ENCODE data around the gene TDG. TPM values are rescaled to one million over a fixed set of nuclear protein-coding genes. Genes with fewer than 3 reads are reported as not detected.

Gene TDG
- total RNA-seq, 1 experiment from 2014 or later = 38.2 TPM

DNA sequence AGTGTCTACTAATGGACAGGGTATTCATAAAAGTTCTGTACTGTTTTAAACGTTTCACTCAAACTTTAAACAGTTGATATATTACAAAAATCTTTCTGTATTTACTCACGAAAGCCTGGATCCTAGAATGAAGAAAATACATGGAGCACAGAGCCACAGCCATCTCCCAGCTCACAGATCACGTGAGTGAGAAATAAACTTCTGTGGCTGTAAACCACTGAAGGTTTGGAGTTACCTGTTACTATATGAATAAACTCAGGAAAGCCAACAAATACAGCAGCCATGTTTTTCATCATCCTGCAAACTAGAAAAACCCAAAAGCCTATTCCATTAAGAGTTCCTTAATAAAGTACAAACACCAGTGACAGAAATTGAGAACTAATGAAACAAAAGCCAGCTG lies 867 bp upstream of the TDG start:
- peaks cover 21% of the 10 kb centered on the region for H3K4me1 ChIP-seq (ENCODE audit: control insufficient read depth, insufficient read depth, low read length)
- intact Hi-C loops (cut with micrococcal nuclease; ENCODE audit: unreplicated experiment) = no loop called here
- TF ChIP-seq SIN3A (IDR thresholded peaks at IDR 0.05; ENCODE audit: borderline replicate concordance, insufficient read depth, low read depth, low read length) = no peak
- TF ChIP-seq, protein P1, sequence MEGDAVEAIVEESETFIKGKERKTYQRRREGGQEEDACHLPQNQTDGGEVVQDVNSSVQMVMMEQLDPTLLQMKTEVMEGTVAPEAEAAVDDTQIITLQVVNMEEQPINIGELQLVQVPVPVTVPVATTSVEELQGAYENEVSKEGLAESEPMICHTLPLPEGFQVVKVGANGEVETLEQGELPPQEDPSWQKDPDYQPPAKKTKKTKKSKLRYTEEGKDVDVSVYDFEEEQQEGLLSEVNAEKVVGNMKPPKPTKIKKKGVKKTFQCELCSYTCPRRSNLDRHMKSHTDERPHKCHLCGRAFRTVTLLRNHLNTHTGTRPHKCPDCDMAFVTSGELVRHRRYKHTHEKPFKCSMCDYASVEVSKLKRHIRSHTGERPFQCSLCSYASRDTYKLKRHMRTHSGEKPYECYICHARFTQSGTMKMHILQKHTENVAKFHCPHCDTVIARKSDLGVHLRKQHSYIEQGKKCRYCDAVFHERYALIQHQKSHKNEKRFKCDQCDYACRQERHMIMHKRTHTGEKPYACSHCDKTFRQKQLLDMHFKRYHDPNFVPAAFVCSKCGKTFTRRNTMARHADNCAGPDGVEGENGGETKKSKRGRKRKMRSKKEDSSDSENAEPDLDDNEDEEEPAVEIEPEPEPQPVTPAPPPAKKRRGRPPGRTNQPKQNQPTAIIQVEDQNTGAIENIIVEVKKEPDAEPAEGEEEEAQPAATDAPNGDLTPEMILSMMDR (IDR thresholded peaks at IDR 0.05) = no peak
- TF ChIP-seq TCF7L2 (IDR thresholded peaks at IDR 0.05; ENCODE audit: low read depth, low read length) = no peak
- peak overlapping the region; percentile 99 for H3K27ac ChIP-seq (ENCODE audit: low read length)
- H3K36me3 ChIP-seq (ENCODE audit: control insufficient read depth, insufficient read depth, low read length) = peaks cover 7% of the 10 kb centered on the region
- ATAC-seq (no peak), DNase-seq (ENCODE audit: low read depth, low spot score) (no peak)
- BruUV-seq (replicated peaks) = no TSS peak
- CTCF ChIA-PET = no interaction called here
- no peaks in the 10 kb centered on the region for H3K27me3 ChIP-seq (ENCODE audit: control insufficient read depth, insufficient read depth, low read length)
- no peaks in the 10 kb centered on the region for H3K9me3 ChIP-seq (ENCODE audit: control insufficient read depth, insufficient read depth, low read depth, low read length)
- H3K4me3 ChIP-seq (ENCODE audit: low read depth in 2 of 2, low read length in 2 of 2) = peak overlapping the region; percentile 93 to 96
- POLR2A ChIA-PET = interaction anchor here (1.1 to 1.2 kb wide), 2 partner anchors 8 to 35 kb away, joined by 3 to 5 read pairs; a partner anchor contains a TSS
- in situ Hi-C loops (cut with HindIII; ENCODE audit: low pct_unique_long_range_greater_than_20kb, low sequenced_read_pairs) = no loop called here

DNA sequence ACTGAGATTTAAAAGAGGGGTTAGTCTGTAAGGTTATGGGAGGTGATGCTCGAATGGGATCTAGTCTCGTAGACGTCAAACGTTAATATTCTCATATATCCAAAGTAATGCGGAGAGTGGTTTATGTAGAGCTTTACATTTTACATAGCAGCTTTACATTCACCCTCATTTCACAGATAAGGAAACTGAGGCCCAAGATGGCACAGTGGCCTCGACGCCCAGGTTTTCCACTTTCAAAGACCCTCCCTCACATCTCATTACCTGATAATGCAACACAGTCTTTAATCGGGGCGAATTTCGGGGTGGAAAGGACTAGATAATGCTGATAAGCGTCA lies 450 bp upstream of the TDG start:
- BruUV-seq (replicated peaks) = TSS peak; percentile 99
- in situ Hi-C loops (cut with HindIII; ENCODE audit: low pct_unique_long_range_greater_than_20kb, low sequenced_read_pairs) (no loop called here), intact Hi-C loops (cut with micrococcal nuclease; ENCODE audit: unreplicated experiment) (no loop called here)
- CTCF ChIA-PET = interaction anchor here (0.6 kb wide), 1 partner anchor 120 kb away, joined by 3 read pairs; no protein-coding TSS in a partner anchor
- ATAC-seq (no peak), DNase-seq (ENCODE audit: low read depth, low spot score) (no peak)
- Histone ChIP-seq H3K36me3 (ENCODE audit: control insufficient read depth, insufficient read depth, low read length) (peaks cover 7% of the 10 kb centered on the region), H3K27ac (ENCODE audit: low read length) (peak overlapping the region; percentile 99), H3K4me1 (ENCODE audit: control insufficient read depth, insufficient read depth, low read length) (peaks cover 21% of the 10 kb centered on the region), H3K9me3 (ENCODE audit: control insufficient read depth, insufficient read depth, low read depth, low read length) (no peaks in the 10 kb centered on the region), H3K4me3 (ENCODE audit: low read depth in 2 of 2, low read length in 2 of 2) (peak overlapping the region; percentile 93 to 96), H3K27me3 (ENCODE audit: control insufficient read depth, insufficient read depth, low read length) (no peaks in the 10 kb centered on the region)
- TF ChIP-seq SIN3A (IDR thresholded peaks at IDR 0.05; ENCODE audit: borderline replicate concordance, insufficient read depth, low read depth, low read length) (no peak), POLR2AphosphoS5 (IDR thresholded peaks at IDR 0.05; ENCODE audit: low read depth, low read length) (no peak), TCF7L2 (IDR thresholded peaks at IDR 0.05; ENCODE audit: low read depth, low read length) (no peak)
- TF ChIP-seq, protein P2, sequence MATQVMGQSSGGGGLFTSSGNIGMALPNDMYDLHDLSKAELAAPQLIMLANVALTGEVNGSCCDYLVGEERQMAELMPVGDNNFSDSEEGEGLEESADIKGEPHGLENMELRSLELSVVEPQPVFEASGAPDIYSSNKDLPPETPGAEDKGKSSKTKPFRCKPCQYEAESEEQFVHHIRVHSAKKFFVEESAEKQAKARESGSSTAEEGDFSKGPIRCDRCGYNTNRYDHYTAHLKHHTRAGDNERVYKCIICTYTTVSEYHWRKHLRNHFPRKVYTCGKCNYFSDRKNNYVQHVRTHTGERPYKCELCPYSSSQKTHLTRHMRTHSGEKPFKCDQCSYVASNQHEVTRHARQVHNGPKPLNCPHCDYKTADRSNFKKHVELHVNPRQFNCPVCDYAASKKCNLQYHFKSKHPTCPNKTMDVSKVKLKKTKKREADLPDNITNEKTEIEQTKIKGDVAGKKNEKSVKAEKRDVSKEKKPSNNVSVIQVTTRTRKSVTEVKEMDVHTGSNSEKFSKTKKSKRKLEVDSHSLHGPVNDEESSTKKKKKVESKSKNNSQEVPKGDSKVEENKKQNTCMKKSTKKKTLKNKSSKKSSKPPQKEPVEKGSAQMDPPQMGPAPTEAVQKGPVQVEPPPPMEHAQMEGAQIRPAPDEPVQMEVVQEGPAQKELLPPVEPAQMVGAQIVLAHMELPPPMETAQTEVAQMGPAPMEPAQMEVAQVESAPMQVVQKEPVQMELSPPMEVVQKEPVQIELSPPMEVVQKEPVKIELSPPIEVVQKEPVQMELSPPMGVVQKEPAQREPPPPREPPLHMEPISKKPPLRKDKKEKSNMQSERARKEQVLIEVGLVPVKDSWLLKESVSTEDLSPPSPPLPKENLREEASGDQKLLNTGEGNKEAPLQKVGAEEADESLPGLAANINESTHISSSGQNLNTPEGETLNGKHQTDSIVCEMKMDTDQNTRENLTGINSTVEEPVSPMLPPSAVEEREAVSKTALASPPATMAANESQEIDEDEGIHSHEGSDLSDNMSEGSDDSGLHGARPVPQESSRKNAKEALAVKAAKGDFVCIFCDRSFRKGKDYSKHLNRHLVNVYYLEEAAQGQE (IDR thresholded peaks at IDR 0.05; ENCODE audit: insufficient read depth in 1 of 2, low read depth in 2 of 2, low read length in 1 of 2) = no peak
- TF ChIP-seq, protein P1 (IDR thresholded peaks at IDR 0.05) = no peak
- POLR2A ChIA-PET = interaction anchor here (1.1 to 1.2 kb wide), 2 partner anchors 8 to 36 kb away, joined by 3 to 5 read pairs; a partner anchor contains a TSS

All from Panc1 (cell line).